Daoy (cell line): ENCODE data around the gene ZNF594. TPM values are rescaled to one million over a fixed set of nuclear protein-coding genes. Genes with fewer than 3 reads are reported as not detected.
"Not testable (repeated sequence)": the region's sequence is repeated elsewhere in the genome, so short reads cannot be mapped to it uniquely, and the experiment has no call there.

ENCODE experiments used
- DNase-seq: peaks from one replicate; pipeline ENCODE4 v3.0.0-alpha.2; 2015; ENCODE audit warnings: low read depth
- total RNA-seq: library from RNA; depleted of rRNA; stranded (reverse); fragments of >200 nt; shearing (Covaris generic); gene quantifications from 2 replicates; pipeline ENCODE4 v1.2.3, GENCODE V29; 2014

ZNF594 gene
- total RNA-seq, 1 experiment from 2014 or later: 4.5 TPM

DNA sequence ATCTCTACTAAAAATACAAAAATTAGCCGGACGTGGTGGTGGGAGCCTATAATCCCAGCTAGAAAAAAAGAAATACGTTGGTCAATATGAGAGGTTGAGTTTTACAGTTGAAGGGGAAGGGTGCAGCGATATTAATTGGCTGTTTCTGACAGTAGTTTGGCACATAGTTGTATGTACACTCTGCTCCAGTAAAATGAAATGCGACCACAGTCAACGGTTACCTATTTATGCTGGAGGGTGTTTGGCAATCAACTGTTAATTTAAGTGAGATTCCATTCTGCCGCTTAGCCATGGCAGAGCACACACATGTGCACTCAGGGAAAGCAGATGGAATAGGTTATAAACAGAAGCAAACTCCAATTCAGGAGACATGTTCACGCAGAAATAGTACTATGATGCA is 9.3 kb upstream of the ZNF594 start:
- DNase-seq: no peak

DNA sequence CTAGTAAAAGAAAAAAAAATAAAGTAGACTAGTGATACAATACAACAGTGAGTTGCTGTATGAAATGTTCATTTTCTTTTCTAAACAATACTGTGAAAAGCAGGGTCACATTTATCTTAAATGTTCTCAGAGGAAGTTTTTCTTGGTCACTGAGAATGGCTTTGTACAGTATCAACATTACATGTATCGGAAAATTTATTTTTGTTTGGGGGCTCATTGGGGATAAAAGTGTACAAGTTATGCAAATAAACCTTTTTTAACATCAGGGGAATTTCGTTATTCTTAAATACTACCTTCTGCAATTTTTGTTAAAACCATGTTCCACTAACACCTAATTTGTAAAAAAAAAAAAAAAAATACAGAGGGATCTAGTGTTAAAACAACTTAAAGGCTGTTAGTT is 8.7 kb upstream of the ZNF594 start:
- DNase-seq: no peak

DNA sequence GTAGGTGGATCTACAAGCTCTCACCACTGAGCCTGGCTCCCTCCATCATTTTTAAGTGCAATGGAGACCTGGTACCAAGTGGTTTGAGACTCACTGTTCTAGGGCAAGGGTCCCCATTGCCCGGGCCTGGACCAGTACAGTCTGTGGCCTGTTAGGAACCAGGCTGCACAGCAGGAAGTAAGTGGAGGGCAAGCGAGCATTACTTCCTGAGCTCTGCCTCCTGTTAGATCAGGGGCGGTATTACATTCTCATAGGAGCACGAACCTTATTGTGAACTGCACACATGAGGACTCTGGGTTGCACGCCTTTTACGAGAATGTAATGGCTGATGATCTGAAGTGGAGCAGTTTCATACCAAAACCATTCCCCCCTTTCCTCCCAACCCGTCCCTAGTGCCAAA is 6.8 kb upstream of the ZNF594 start:
- DNase-seq: no peak

DNA sequence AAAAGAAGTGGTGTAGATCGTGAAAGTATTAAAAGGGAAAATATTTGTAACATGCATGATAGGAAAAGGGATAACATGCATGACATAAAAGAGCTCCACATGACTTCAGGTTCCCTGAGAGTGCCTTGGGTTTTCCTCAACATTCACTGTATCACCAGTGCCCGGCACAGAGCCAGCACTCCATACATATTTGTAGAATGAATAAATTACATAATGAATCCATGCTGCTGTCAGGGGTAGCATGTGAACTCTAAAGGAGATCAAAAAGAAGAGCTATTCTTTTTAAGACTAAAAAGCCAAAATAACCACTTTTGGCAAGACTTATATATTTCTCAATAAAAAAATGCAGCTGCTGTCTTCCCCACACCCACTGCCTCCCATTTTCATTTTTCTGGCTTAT is 2.7 kb upstream of the ZNF594 start:
- no peak for DNase-seq

DNA sequence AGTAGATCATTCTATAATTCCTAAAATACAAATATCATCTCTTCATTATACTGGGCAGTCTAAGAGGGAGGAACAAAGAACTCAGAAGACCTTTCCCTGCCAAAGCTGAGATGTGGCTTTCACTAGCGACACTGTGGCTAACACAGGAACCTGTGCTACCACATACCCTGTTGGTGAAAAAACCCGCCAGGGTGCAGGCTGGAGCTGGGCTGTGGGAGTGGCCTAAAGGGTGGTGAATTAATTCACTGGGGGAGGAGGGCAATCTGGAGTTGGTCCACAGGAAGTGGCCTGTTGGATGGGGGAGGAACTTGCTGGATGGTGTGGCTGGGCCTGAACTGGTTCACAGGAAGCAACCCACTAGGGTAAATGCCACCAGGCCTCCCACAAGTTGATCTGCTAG is 7.4 kb downstream of the ZNF594 start:
- no peak for DNase-seq

DNA sequence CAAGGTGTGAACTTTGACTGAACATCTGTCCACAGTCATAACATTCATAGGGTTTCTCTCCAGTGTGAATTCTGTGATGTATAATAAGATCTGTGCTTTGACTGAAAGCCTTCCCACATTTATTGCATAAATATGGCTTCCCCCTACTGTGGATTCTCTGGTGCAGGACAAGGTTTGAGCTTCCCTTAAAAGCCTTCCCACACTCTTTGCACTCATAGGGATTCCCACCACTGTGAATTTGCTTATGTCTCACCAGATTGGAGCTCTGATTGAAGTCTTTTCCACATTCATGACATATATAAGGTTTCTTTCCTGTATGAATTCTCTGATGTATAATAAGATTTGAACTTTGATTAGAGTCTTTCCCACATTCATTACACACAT is 8.3 kb downstream of the ZNF594 start:
- DNase-seq: no peak

DNA sequence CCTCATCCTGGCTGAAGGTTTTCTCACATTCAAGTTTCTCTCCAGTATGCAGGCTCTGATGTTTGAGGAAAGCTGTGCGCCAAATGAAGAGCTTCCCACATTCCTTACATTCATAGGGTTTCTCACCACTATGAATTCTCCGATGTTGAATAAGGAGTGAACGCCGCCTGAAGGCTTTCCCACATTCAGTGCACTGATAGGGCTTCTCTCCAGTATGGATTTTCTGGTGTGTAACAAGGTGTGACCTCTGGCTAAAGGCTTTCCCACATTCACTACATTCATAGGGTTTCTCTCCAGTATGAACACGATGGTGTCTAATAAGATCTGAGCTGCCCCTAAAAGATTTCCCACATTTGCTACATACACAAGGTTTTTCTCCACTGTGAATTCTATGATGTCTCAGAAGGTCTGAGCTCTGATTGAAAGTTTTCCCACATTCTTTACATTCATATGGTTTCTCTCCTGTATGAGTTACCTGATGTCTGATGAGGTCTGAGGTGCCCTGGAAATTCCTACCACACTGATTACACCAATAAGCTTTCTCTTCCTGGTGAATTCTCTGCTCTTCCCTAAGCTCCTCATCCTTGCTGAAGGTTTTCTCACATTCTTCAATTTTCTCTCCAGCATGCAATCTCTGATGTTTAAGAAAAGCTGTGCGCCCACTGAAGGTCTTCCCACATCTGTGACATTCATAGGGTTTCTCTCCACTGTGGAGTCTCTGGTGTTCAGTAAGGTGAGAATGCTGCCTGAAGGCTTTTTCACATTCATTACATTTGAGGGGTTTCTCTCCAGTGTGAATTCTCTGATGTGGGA is 8.9 kb downstream of the ZNF594 start:
- no peak for DNase-seq

DNA sequence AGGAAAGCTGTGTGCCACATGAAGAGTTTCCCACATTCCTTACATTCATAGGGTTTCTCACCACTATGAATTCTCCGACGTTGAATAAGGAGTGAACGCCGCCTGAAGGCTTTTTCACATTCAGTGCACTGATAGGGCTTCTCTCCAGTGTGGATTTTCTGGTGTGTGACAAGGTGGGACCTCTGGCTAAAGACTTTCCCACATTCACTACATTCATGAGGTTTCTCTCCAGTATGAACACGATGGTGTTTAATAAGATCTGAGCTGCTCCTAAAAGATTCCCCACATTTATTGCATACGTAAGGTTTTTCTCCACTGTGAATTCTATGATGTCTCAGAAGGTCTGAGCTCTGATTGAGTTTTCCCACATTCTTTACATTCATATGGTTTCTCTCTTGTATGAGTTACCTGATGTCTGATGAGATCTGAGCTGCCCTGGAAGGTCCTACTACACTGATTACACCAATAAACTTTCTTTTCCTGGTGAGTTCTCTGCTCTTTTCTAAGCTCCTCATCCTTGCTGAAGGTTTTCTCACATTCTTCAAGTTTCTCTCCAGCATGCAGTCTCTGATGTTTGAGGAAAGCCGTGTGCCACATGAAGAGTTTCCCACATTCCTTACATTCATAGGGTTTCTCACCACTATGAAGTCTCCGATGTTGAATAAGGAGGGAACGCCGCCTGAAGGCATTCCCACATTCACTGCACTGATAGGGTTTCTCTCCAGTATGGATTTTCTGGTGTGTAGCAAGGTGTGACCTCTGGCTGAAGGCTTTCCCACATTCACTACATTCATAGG is 10.0 kb downstream of the ZNF594 start:
- DNase-seq: no peak

DNA sequence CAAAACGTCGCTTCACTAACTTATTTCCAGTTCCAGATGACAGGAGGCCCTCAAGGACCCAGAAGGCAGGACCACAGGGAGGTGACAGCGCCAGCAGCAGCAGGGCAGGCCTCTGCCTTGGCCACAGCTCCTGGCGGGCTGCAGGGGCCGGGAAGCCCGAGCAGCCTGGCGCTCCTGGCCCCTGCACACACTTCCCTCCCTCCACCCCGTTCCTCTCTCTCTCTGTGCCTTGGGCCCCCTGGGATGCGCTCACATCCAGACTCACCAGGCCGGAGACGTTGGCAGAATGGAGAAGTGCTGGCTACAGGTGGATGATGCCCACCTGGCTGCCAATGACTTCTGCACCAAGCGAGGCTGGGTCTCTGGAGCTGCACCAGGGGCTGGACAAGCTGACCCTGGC is 12.7 kb downstream of the ZNF594 start:
- no peak for DNase-seq

DNA sequence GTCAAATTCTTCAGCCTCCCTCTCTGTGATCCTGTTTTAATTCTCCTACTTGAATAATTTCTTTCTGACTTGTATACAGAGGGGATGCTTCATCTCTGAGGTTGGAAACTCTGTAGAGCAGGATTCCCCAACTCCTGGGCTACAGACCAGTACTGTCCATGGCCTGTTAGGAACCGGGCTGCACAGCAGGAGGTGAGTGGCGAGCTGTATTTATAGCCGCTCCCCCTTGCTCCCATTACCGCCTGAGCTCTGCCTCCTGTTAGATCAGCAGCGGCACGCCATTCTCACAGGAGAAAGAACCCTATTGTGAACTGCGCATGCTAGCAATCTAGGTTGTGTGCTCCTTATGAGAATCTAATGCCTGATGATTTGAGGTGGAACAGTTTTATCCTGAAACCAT is 16.6 kb downstream of the ZNF594 start:
- not testable (repeated sequence) for DNase-seq

DNA sequence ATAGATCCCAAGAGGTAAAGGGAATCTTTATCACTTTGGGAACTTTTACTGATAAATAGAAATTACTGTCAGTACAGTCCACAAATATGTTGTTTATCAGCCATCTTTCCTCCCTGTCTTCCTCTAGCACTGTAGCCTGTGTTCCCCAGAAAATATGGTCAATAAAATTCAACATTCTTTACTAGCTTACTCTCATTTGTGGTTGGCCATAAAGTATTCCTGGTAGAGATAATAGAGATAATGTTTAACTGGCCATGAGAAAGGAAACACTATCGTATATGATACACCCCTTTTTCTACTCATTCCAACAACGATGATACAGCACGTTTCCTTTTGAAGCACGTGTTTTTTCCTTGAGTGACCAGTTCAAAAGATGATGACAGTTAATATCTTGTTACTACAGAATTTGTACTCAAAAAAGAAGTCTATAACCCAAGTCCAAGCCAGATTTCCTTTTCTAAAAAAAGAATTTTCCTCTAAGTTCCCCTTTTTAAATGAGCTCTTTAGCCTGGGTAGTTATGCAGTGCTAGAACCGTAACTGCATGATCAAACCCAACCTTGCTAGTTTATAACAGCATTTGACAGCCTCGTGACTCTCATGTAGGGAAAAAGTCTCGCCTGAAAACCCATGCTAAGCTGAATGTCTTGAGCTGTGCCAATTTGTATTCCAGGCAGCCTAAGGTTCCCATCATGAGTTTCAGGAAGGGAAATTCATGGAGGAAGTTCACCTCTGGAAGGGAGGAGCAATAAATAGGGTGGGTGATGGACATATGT is 25.7 kb downstream of the ZNF594 start:
- DNase-seq: peak; percentile 14

DNA sequence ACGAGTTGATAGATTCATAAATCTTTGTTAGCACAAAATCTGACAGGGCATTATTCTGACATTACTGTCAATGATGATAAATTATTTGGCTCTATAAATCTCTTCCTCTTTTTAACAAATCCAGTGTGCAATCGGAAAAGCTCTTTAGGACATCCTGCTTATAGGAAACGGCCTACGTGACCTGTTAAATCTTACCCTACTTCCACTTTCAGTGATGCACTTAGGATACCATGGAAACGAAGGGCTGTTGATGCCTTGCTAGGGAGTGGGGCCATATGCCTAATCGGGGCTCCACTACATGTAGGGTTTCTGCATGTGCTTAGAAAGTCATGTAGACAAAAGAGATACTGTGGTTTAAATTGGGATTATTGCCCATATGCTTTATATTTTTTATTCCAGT is 27.2 kb downstream of the ZNF594 start:
- no peak for DNase-seq

DNA sequence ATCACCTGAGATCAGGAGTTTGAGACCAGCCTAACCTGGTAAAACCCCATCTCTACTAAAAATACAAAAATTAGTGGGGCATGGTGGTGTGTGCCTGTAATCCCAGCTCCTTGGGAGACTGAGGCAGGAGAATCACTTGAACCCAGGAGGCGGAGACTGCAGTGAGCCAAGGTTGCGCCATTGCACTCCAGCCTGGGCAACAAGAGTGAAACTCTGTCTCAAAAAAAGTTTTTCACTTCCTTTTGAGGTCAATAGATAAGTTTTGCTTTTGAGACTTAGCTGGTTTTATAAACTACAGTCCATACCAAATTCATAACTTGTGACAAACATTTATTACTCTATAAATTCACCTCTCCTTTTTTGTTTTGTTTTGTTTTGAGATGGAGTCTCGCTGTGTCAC is 29.9 kb downstream of the ZNF594 start:
- not testable (repeated sequence) for DNase-seq

DNA sequence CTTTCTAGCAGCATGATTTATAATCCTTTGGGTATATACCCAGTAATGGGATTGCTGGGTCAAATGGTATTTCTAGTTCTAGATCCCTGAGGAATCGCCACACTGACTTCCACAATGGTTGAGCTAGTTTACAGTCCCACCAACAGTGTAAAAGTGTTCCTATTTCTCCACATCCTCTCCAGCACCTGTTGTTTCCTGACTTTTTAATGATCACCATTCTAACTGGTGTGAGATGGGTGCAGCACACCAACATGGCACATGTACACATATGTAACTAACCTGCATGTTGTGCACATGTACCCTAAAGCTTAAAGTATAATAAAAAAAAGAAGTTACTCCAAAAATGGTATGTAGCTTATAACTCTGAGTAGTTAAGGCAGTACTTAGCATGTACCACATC is 31.0 kb downstream of the ZNF594 start:
- DNase-seq: not testable (repeated sequence)

DNA sequence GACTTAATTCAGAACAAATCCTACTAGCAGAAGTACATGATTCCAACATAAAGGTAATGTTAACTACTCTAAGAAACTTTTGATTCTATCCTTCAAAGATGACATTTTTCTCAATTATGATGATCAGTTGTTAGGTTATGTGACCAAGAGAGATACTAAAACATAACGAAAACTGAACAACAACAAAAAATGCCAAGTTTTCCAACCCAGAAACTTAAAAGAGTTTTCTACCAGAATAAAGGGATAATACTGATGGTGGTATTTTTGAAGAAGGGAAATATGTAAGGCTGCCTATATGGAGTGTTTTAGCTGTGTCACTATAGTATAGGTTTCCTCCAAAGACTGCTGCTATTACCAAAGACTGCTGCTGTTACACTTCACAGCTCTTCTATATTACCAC is 45.5 kb downstream of the ZNF594 start:
- not testable (repeated sequence) for DNase-seq

DNA sequence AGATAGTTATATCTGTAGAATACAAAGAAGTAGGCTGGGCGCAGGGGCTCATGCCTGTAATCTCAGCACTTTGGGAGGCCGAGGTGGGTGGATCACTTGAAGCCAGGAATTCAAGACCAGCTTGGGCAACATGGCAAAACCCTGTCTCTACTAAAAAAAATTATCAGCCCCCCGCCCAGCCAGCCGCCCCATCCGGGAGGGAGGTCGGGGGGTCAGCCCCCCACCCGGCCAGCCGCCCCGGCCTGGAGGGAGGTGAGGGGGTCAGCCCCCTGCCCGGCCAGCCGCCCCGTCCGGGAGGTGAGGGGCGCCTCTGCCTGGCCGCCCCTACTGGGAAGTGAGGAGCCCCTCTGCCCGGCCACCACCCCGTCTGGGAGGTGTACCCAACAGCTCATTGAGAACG is 48.8 kb downstream of the ZNF594 start:
- DNase-seq: not testable (repeated sequence)

DNA sequence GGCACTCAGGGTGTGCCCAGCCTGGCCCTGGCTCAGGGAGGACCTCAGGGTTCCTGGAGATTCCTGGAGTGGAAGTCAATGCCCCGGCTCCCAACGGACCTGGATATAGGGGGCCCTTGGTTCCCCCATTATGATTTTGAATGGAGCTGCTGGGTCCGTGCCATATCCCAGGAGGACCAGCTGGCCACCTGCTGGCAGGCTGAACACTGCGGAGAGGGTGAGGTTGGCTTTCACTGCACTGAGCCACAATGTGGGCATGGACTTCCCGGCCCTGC is 52.3 kb downstream of the ZNF594 start:
- no peak for DNase-seq

DNA sequence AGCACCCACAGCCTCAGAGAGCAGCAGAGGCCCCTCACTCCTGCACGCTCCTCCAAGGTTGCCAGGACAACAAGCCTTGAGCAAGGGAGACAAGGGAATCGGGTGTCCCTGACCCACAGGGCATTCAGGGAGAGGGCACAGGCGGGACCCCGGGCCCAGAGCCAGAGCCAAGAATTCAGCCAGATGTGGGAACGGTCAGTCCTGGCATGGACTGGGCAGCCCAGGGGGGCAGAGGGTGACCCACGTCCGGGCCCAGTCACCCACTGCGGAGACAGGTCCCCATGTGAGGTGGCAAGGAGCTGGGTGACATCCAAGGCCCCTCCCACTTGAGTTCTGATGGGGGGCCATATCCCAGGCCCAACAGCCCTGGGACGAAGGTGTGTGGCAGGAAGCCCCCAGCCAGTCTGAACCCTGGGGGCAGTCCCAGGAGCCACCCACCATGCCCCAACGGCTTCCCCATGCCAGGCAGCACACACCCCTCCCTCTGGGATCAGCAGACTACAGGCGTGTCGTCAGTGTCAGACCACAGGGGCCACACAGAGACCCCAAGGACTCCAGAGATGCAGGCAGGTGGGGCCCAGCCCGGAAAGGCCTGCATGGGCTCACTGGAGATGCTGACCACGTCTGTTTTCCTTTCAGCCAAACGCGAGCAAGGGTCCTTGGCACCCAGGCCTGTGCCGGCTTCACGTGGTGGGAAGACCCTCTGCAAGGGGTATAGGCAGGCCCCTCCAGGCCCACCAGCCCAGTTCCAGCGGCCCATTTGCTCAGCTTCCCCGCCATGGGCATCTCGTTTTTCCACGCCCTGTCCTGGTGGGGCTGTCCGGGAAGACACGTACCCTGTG is 52.8 kb downstream of the ZNF594 start:
- no peak for DNase-seq

DNA sequence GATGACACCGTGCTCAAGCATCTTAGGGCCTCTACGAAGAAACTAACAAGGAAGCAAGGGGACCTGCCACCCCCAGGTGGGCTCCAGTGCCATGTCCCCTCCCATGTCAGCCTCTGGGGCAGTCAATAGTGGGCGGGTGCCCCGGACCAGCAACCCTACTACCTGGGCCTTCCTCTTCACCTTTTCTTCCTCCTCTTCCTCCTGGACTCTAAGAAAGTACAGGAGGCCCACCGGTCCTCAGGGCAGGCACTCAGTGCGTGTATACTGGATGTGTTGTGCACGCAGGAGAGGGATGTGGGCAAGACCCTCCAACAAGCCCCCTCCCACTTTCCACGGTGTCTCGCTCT is 53.5 kb downstream of the ZNF594 start:
- DNase-seq: not testable (repeated sequence)

DNA sequence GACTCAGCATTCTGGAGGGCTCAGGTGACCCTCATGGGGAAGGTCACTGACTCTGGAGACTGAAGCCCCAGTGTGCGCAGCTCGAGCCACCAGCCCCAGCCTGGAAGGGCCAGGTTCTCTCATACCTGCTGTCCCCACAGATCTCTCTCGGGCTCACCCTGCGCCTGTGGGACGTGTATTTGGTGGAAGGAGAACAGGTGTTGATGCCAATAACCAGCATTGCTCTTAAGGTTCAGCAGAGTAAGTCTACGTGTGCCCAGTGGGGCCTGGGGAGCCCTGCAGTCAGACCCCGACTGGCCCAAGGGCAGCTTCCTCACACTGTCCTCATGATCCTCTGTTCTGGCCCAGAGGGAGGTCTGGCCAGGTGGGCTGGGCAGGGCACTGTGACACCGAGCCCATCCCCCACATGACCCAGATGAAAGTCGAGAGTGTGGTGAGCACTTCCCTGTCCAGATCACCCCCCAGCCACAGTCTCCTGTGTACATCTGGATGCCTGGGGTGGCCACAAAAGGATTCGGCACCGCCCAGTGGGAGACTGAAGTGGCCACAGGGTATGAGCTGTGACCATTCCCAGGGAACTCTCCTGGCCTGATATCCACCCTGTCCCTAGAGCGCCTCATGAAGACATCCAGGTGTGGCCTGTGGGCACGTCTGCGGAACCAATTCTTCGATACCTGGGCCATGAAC is 54.0 kb downstream of the ZNF594 start:
- DNase-seq: not testable (repeated sequence)
